Hepatocyte (in vitro differentiated cells): Measurements from ENCODE around the gene L3MBTL1.

Experiments
- CTCF ChIP-seq: fragments of 200-600 bp; sonication (generic); IDR thresholded peaks from 2 replicates; pipeline ENCODE4 v1.5.1; 2016; ENCODE audit warnings: antibody characterized with exemption, mild to moderate bottlenecking; ENCODE audit not compliant: poor library complexity
- EZH2 ChIP-seq: fragments of 200-600 bp; sonication (generic); IDR thresholded peaks from 2 replicates; pipeline ENCODE4 v1.6.1; 2016; ENCODE audit warnings: antibody characterized with exemption, mild to moderate bottlenecking, borderline replicate concordance
- EZH2phosphoT487 ChIP-seq: fragments of 200-600 bp; sonication (generic); IDR thresholded peaks from one replicate; pipeline ENCODE4 v1.6.1; 2018; ENCODE audit warnings: antibody characterized with exemption, mild to moderate bottlenecking, low read depth, moderate library complexity; ENCODE audit not compliant: unreplicated experiment, severe bottlenecking

- TF ChIP-seq CTCF: no peak
- no peak for TF ChIP-seq EZH2phosphoT487
- no peak for TF ChIP-seq EZH2
Measured at GRCh38 chr20:43548273-43548880, 40.9 kb downstream of the L3MBTL1 start.
